B cell (primary cell): Measurements from ENCODE around the gene SERTAD3. TPM values are rescaled to one million over a fixed set of nuclear protein-coding genes. Genes with fewer than 3 reads are reported as not detected.
A peak's percentile ranks its signal among the peaks of the same experiment; 100 is the strongest.

Source experiments
- ATAC-seq: fragments of 200-7000 bp; cut with Tn5 transposase; one replicate; pipeline ENCODE4 v1.10.0; 2021; ENCODE audit warnings: low read depth, mild to moderate bottlenecking, moderate number of reproducible peaks, moderate library complexity
- CTCF ChIA-PET: fragments of 350-600 bp; sonication (Branson Sonifier 250); formaldehyde crosslinking; loops from one replicate; lab custom pipeline; 2021; ENCODE audit warnings: antibody characterized with exemption, inconsistent platforms; lab: Charles Lee
- POLR2A ChIA-PET: fragments of 350-600 bp; sonication (Branson Sonifier 250); formaldehyde crosslinking; loops from one replicate; lab custom pipeline; 2021; ENCODE audit warnings: antibody characterized with exemption; lab: Charles Lee
- DNase-seq: peaks from one replicate; pipeline ENCODE4 v3.0.0; 2013
- H2AFZ ChIP-seq: 2 replicates; pipeline ENCODE4 v1.6.1; 2012; ENCODE audit warnings: mild to moderate bottlenecking, low read depth, low read length; ENCODE audit not compliant: insufficient read depth, poor library complexity, severe bottlenecking
- H3K27ac ChIP-seq, 2 donors: 1 replicate in 1 of 2; 2 replicates in 1 of 2; pipeline ENCODE4 v1.5.1; 2012 to 2013; ENCODE audit warnings: low read length in 2 of 2, mild to moderate bottlenecking in 2 of 2, moderate library complexity in 1 of 2
- H3K27me3 ChIP-seq, 4 experiments: fragments of 200-600 bp in 1 of 4; sonication (generic) in 1 of 4; replicated peaks in 1 of 4; 1 replicate in 2 of 4; 2 replicates in 2 of 4; pipeline versions ENCODE4 v1.6.1 to v1.7.0; 2013 to 2016; ENCODE audit warnings: low read length in 3 of 4, mild to moderate bottlenecking in 2 of 4, mixed read lengths in 1 of 4, moderate library complexity in 1 of 4; ENCODE audit not compliant: insufficient read depth in 4 of 4, control insufficient read depth in 3 of 4; ENCODE audit errors: control extremely low read depth in 1 of 4
- H3K36me3 ChIP-seq, 2 experiments: replicated peaks in 1 of 2; 1 replicate in 1 of 2; 2 replicates in 1 of 2; pipeline versions ENCODE4 v1.6.1 to v1.7.1; 2013; ENCODE audit warnings: low read length in 1 of 2; ENCODE audit not compliant: insufficient read depth in 2 of 2, control insufficient read depth in 1 of 2; ENCODE audit errors: control extremely low read depth in 1 of 2, extremely low read depth in 1 of 2
- H3K4me1 ChIP-seq, 2 donors: fragments of 200-600 bp in 1 of 2; sonication (generic) in 1 of 2; 1 replicate in 1 of 2; 2 replicates in 1 of 2; pipeline versions ENCODE4 v1.5.1 to v1.6.1; 2013 to 2017; ENCODE audit warnings: low read length in 2 of 2; ENCODE audit not compliant: control insufficient read depth in 2 of 2, insufficient read depth in 2 of 2
- H3K4me2 ChIP-seq: replicated peaks from 2 replicates; pipeline ENCODE3; 2012; ENCODE audit warnings: mild to moderate bottlenecking, low read depth, low read length; ENCODE audit not compliant: poor library complexity, severe bottlenecking
- H3K4me3 ChIP-seq, 5 experiments: fragments of 200-600 bp in 1 of 5; sonication (generic) in 1 of 5; 1 replicate in 3 of 5; 2 replicates in 2 of 5; pipeline versions ENCODE4 v1.5.1 to v1.7.0; 2011 to 2016; ENCODE audit warnings: low read length in 4 of 5, mild to moderate bottlenecking in 4 of 5, low read depth in 2 of 5, control low read depth in 1 of 5, moderate library complexity in 1 of 5; ENCODE audit not compliant: insufficient read depth in 1 of 5; ENCODE audit errors: control extremely low read depth in 1 of 5, extremely low read depth in 1 of 5
- H3K79me2 ChIP-seq: fragments of 200-600 bp; sonication (generic); one replicate; pipeline ENCODE4 v1.6.0; 2016; ENCODE audit warnings: low read length; ENCODE audit not compliant: control insufficient read depth, insufficient read depth
- H3K9ac ChIP-seq: fragments of 200-600 bp; sonication (generic); 2 replicates; pipeline ENCODE4 v1.6.1; 2017; ENCODE audit warnings: mild to moderate bottlenecking, low read length, moderate library complexity
- H3K9me3 ChIP-seq, 3 donors: one replicate each; pipeline versions ENCODE4 v1.6.1 to v1.7.1; 2013; ENCODE audit warnings: low read length in 2 of 3; ENCODE audit not compliant: control insufficient read depth in 2 of 3, insufficient read depth in 1 of 3; ENCODE audit errors: control extremely low read depth in 1 of 3
- H4K20me1 ChIP-seq: 2 replicates; pipeline ENCODE4 v1.6.0; 2012; ENCODE audit warnings: mild to moderate bottlenecking, low read length; ENCODE audit not compliant: insufficient read depth, control insufficient read depth, poor library complexity, severe bottlenecking
- H3K27ac Mint-ChIP-seq: one replicate; pipeline ENCODE4 v1.8.0; 2021; ENCODE audit warnings: mixed read lengths
- H3K27me3 Mint-ChIP-seq: one replicate; pipeline ENCODE4 v1.8.0; 2021; ENCODE audit warnings: mixed read lengths
- H3K4me1 Mint-ChIP-seq: one replicate; pipeline ENCODE4 v1.8.0; 2021; ENCODE audit warnings: mixed read lengths
- H3K4me3 Mint-ChIP-seq: one replicate; pipeline ENCODE4 v1.8.0; 2021; ENCODE audit warnings: mixed read lengths
- H3K9me3 Mint-ChIP-seq: one replicate; pipeline ENCODE4 v1.8.0; 2022; ENCODE audit warnings: mixed read lengths; ENCODE audit not compliant: insufficient read depth
- CTCF ChIP-seq: fragments of 200-600 bp; IDR thresholded peaks from one replicate; pipeline ENCODE4 v1.8.0; 2022; ENCODE audit warnings: antibody characterized with exemption, mild to moderate bottlenecking
- EZH2 ChIP-seq: IDR thresholded peaks from 2 replicates; pipeline ENCODE4 v1.6.1; 2012; ENCODE audit warnings: borderline replicate concordance, low read depth, mild to moderate bottlenecking, moderate library complexity, low read length; ENCODE audit not compliant: insufficient read depth, poor library complexity, severe bottlenecking
- WGBS: methylation state at CpG from one replicate; pipeline ENCODE4 v1.1.5; 2013; ENCODE audit warnings: missing lambda C conversion rate; ENCODE audit not compliant: insufficient coverage; 5-methylcytosine and 5-hydroxymethylcytosine counted together
- intact Hi-C: fragments of 100-400 bp; cut with micrococcal nuclease; formaldehyde crosslinking; loops from one replicate; pipeline ENCODE4 v1.10.0; 2022
- polyA plus RNA-seq: library from polyadenylated mRNA; depleted of rRNA; stranded (reverse); fragments of >200 nt; gene quantifications from 2 replicates; pipeline ENCODE4 v1.2.3, GENCODE V29; 2012
- total RNA-seq, 2 donors: library from RNA; stranded (reverse); fragments of 120-200 nt in 1 of 2; gene quantifications; 1 replicate in 1 of 2; 2 replicates in 1 of 2; pipeline versions ENCODE4 v1.2.3 to v1.2.4, GENCODE V29; 2013 to 2022

Gene SERTAD3
- total and polyA plus RNA-seq, 2 donors (not counting 1 experiment from before 2014, with no cell fraction given): 41.6 to 43.9 TPM

DNA sequence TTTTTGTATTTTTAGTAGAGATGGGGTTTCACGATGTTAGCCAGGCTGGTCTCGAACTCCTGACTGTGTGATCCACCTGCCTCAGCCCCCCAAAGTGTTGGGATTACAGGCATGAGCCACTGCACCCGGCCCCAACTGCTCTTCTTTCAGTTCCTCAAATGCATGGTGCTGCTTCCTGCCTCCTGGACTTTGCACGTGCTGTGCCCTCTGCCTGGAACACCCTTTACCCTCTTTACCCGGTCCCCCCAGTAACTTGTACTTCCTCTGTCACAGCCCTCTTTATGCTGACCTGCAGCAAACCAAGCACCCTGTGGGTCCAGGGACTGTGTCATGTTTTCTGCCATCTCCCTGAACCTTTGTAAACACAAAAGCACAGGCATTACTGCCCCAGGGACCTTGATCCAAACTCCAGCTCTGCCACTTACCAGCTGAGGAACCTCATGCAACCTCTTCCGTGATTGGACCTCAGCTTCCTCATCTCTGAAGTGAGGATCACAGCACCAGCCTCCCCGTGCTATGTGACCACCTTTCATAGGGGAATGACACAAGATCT lies 17.6 kb upstream of the SERTAD3 start:
- peaks cover 0 to 8% (median 0%) of the 10 kb centered on the region in 4 experiments for H3K27me3 ChIP-seq
- Mint-ChIP-seq H3K4me3 (peak overlapping the region; percentile 43), H3K4me1 (peaks cover 41% of the 10 kb centered on the region), H3K27ac (peak overlapping the region; percentile 47), H3K27me3 (peaks cover 7% of the 10 kb centered on the region), H3K9me3 (no peaks in the 10 kb centered on the region)
- ChIA-PET CTCF (interaction anchor here (1.1 to 6.7 kb wide), 3 partner anchors 38 to 173 kb away, joined by 3 to 86 read pairs (median 5); partner anchors contain the start of gene SERTAD1), POLR2A (interaction anchor here (0.6 to 1.2 kb wide), 3 partner anchors 14 to 231 kb away, joined by 3 to 5 read pairs (median 3); no protein-coding TSS in a partner anchor)
- H3K4me1 ChIP-seq: peaks cover 25 to 37% of the 10 kb centered on the region in 2 donors
- no peak overlapping the region for H3K4me3 ChIP-seq
- TF ChIP-seq CTCF (no peak), EZH2 (no peak)
- H3K27ac ChIP-seq: no peak overlapping the region
- DNase-seq: peak; percentile 53
- H4K20me1 ChIP-seq: no peaks in the 10 kb centered on the region
- H2AFZ ChIP-seq: peak overlapping the region; percentile 27
- H3K9me3 ChIP-seq: peaks cover 0 to 9% (median 0%) of the 10 kb centered on the region in 3 donors
- no peaks in the 10 kb centered on the region for H3K36me3 ChIP-seq
- H3K9ac ChIP-seq: no peak overlapping the region
- no peaks in the 10 kb centered on the region for H3K79me2 ChIP-seq
- WGBS: 31% methylated on average over 7 of the region's 7 CpGs
- ATAC-seq: no peak
- H3K4me2 ChIP-seq: peak overlapping the region; percentile 54
- intact Hi-C loops: no loop called here

DNA sequence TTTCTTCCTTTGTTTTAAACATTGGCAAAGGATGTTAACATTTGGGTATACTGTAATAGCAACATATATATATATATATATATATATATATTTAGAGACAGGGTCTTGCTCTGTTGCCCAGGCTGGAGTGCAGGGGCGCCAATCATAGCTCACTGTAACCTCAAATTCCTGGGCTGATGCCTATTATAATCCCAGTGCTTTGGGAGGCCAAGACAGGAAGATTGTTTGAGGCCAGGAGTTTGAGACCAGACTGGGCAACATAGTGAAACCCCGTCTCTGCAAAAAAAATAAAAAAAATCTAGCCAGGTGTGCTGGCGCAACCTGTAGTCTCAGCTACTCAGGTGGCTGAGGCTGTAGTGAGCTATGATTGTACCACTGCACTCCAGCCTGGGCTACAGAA lies 16.1 kb upstream of the SERTAD3 start:
- Histone ChIP-seq H3K9me3 (peaks cover 0 to 5% (median 0%) of the 10 kb centered on the region in 3 donors), H3K4me3 (no peak overlapping the region), H3K4me2 (no peak overlapping the region), H3K36me3 (no peaks in the 10 kb centered on the region), H3K27ac (no peak overlapping the region), H4K20me1 (no peaks in the 10 kb centered on the region), H3K9ac (no peak overlapping the region), H3K4me1 (peaks cover 15 to 23% of the 10 kb centered on the region in 2 donors), H3K27me3 (no peaks in the 10 kb centered on the region), H3K79me2 (no peaks in the 10 kb centered on the region), H2AFZ (no peak overlapping the region)
- Mint-ChIP-seq H3K9me3 (no peaks in the 10 kb centered on the region), H3K4me1 (peaks cover 25% of the 10 kb centered on the region), H3K4me3 (no peak overlapping the region), H3K27ac (no peak overlapping the region), H3K27me3 (no peaks in the 10 kb centered on the region)
- ATAC-seq (no peak), DNase-seq (no peak)
- ChIA-PET CTCF (no interaction called here), POLR2A (no interaction called here)
- intact Hi-C loops: no loop called here
- no peak for TF ChIP-seq CTCF
- TF ChIP-seq EZH2: no peak
- 92% methylated on average over 2 of the region's 3 CpGs for WGBS
